Astrocyte (in vitro differentiated cells and primary cell): ENCODE results near the gene GPATCH1.

Experiments used
- EZH2 ChIP-seq: IDR thresholded peaks from 2 replicates; pipeline ENCODE4 v1.6.1; 2012; ENCODE audit warnings: mild to moderate bottlenecking, low read length, inconsistent platforms; ENCODE audit not compliant: insufficient read depth
- TF ChIP-seq, protein P1 (sequence below): IDR thresholded peaks from 2 replicates; pipeline ENCODE4 v1.5.1; 2011; ENCODE audit warnings: low read depth, mild to moderate bottlenecking, inconsistent platforms, low read length, moderate library complexity; ENCODE audit not compliant: insufficient read depth

DNA sequence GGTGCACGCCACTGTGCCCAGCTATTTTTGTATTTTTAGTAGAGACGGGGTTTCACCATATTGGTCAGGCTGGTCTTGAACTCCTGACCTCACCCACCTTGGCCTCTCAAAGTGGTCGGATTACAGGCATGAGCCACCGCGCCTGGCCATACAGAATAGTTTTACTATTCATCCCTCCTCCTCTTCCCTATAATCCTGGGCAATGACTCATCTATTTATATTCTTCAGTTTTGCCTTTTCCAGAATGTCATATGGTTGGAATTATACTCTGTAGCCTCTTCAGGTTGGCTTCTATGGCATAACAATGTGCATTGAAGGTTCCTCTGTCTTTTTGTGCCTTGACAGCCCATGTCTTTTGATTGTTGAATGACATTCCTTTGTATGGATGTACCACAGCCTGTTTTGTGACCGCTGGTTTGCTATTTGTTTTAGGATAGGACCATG, 91.0 kb downstream of the GPATCH1 start:
- TF ChIP-seq, protein P1, sequence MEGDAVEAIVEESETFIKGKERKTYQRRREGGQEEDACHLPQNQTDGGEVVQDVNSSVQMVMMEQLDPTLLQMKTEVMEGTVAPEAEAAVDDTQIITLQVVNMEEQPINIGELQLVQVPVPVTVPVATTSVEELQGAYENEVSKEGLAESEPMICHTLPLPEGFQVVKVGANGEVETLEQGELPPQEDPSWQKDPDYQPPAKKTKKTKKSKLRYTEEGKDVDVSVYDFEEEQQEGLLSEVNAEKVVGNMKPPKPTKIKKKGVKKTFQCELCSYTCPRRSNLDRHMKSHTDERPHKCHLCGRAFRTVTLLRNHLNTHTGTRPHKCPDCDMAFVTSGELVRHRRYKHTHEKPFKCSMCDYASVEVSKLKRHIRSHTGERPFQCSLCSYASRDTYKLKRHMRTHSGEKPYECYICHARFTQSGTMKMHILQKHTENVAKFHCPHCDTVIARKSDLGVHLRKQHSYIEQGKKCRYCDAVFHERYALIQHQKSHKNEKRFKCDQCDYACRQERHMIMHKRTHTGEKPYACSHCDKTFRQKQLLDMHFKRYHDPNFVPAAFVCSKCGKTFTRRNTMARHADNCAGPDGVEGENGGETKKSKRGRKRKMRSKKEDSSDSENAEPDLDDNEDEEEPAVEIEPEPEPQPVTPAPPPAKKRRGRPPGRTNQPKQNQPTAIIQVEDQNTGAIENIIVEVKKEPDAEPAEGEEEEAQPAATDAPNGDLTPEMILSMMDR = no peak
- TF ChIP-seq EZH2 = no peak
